ENCODE measurements around the gene ARF1.

ARF1 gene

GRCh38 chr1:228045405-228045804 is 37.1 kb upstream of the ARF1 start:
- no peak overlapping the region for H3K27ac Mint-ChIP-seq
- H3K4me3 Mint-ChIP-seq, result no peak overlapping the region
- peaks cover 4% of the 10 kb centered on the region for H3K9me3 Mint-ChIP-seq
- peaks cover under 1% of the 10 kb centered on the region for H3K27me3 Mint-ChIP-seq (ENCODE audit: low read depth)
- no peaks in the 10 kb centered on the region for H3K4me1 Mint-ChIP-seq (ENCODE audit: low read depth)
- H3K36me3 Mint-ChIP-seq (ENCODE audit: low read depth), result no peaks in the 10 kb centered on the region

- Mint-ChIP-seq H3K27ac (no peak overlapping the region), H3K4me1 (ENCODE audit: low read depth) (no peaks in the 10 kb centered on the region)
These were observed 36.6 kb upstream of the ARF1 start for GRCh38 chr1:228045871-228046270.

GRCh38 chr1:228046421-228047182 is 35.9 kb upstream of the ARF1 start:
- no peak overlapping the region for H3K27ac Mint-ChIP-seq
- no peaks in the 10 kb centered on the region for H3K4me1 Mint-ChIP-seq (ENCODE audit: low read depth)
- H3K36me3 Mint-ChIP-seq (ENCODE audit: low read depth), result no peaks in the 10 kb centered on the region
- peaks cover 4% of the 10 kb centered on the region for H3K9me3 Mint-ChIP-seq
- H3K4me3 Mint-ChIP-seq, result no peak overlapping the region
- H3K27me3 Mint-ChIP-seq (ENCODE audit: low read depth), result peaks cover 1% of the 10 kb centered on the region

More at GRCh38 chr1:228045871-228046270, 36.6 kb upstream of the ARF1 start:
- H3K9me3 Mint-ChIP-seq, result peaks cover 4% of the 10 kb centered on the region
- no peak overlapping the region for H3K4me3 Mint-ChIP-seq
- no peaks in the 10 kb centered on the region for H3K27me3 Mint-ChIP-seq (ENCODE audit: low read depth)
- H3K36me3 Mint-ChIP-seq (ENCODE audit: low read depth), result no peaks in the 10 kb centered on the region

GRCh38 chr1:228047183-228047466 is 35.4 kb upstream of the ARF1 start:
- peaks cover 4% of the 10 kb centered on the region for H3K9me3 Mint-ChIP-seq
- no peaks in the 10 kb centered on the region for H3K4me1 Mint-ChIP-seq (ENCODE audit: low read depth)
- H3K4me3 Mint-ChIP-seq, result no peak overlapping the region
- peaks cover 6% of the 10 kb centered on the region for H3K27me3 Mint-ChIP-seq (ENCODE audit: low read depth)
- H3K36me3 Mint-ChIP-seq (ENCODE audit: low read depth), result no peaks in the 10 kb centered on the region
- no peak overlapping the region for H3K27ac Mint-ChIP-seq

DNA sequence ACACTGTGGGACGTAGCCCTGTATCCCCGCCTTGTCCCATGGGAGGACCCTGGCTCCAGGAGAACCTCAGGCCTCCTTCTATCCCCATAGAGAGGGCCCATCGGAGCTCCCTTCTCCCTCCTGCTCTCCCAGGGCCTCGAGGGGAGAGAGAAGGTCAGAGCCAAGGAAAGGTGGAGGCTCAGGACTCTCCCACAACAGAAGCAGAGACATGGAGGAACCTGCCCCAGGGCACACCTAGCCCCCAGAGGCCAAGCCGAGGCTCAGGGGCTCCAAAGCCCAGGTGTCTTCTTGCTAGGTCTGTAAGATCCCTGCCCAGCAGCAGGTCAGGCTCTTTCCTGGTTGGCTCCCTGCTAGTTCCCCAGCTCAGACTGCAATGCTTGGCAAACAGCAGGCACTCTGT is 34.4 kb upstream of the ARF1 start:
- Mint-ChIP-seq H3K27ac (no peak overlapping the region), H3K36me3 (ENCODE audit: low read depth) (no peaks in the 10 kb centered on the region), H3K4me1 (ENCODE audit: low read depth) (no peaks in the 10 kb centered on the region), H3K4me3 (no peak overlapping the region), H3K27me3 (ENCODE audit: low read depth) (peaks cover 14% of the 10 kb centered on the region), H3K9me3 (peaks cover 4% of the 10 kb centered on the region)

DNA sequence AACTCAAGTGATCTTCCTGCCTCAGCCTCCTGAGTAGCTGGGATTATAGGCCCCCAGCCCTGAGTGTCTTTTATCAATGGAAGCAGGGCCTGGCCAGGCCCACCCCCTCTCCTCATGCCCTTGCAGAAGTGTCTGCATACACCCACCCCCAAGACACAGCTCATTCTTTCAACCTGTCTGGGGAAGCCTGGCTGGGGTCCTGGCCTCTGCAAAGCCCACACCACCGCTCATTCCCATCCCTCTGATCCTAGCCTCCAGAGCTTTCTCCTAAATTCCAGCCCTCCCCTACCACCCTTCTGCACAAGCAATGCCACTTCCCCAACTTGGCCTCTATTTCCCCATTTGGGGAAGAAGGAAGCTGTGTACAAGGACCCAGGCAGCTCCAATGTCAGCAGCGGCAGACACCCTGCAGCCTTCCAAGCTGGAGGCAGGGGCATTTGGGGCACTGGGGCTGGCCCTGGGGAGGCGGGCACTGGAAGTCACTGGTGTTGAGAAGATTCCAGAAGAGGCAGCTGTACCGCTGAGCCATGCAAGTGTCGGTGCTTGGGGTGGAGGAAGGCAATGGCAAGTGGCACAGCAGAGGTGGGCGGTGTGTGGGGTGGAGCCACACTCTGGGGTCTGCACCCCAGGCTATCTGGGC is 33.7 kb upstream of the ARF1 start:
- peaks cover 14% of the 10 kb centered on the region for H3K27me3 Mint-ChIP-seq (ENCODE audit: low read depth)
- no peaks in the 10 kb centered on the region for H3K36me3 Mint-ChIP-seq (ENCODE audit: low read depth)
- H3K27ac Mint-ChIP-seq, result no peak overlapping the region
- no peak overlapping the region for H3K4me3 Mint-ChIP-seq
- peaks cover 4% of the 10 kb centered on the region for H3K9me3 Mint-ChIP-seq
- no peaks in the 10 kb centered on the region for H3K4me1 Mint-ChIP-seq (ENCODE audit: low read depth)

DNA sequence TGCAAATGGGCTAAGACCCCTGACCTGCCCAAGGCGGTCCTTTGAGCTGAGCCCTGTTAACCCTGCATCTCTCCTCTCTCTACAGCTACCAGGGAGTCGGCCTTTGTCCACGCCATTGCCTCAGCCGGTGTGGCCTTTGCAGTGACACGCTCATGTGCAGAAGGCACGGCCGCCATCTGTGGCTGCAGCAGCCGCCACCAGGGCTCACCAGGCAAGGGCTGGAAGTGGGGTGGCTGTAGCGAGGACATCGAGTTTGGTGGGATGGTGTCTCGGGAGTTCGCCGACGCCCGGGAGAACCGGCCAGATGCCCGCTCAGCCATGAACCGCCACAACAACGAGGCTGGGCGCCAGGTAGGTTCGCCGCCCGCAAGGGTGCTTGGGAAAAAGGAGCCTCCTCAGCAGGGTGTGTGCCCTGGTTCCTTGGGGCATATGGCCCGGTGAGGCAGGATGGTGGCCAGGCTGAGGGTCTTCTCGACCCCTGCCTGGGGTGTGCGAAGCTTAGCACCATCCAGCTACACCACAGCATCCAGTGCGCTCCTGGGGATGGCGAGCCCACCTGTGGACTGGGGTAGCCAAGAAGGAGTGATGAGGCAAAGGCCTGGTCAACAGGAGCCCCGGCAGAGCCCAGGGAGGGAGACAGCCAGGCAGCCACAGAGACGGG is 31.8 kb upstream of the ARF1 start:
- no peak overlapping the region for H3K4me3 Mint-ChIP-seq
- H3K27ac Mint-ChIP-seq, result no peak overlapping the region
- no peaks in the 10 kb centered on the region for H3K4me1 Mint-ChIP-seq (ENCODE audit: low read depth)
- H3K9me3 Mint-ChIP-seq, result peaks cover 4% of the 10 kb centered on the region
- peaks cover 19% of the 10 kb centered on the region for H3K27me3 Mint-ChIP-seq (ENCODE audit: low read depth)
- no peaks in the 10 kb centered on the region for H3K36me3 Mint-ChIP-seq (ENCODE audit: low read depth)

GRCh38 chr1:228058172-228058948 is 24.1 kb upstream of the ARF1 start:
- H3K4me1 Mint-ChIP-seq (ENCODE audit: low read depth), result peaks cover 2% of the 10 kb centered on the region
- peak overlapping the region; percentile 15 for H3K4me3 Mint-ChIP-seq
- no peaks in the 10 kb centered on the region for H3K9me3 Mint-ChIP-seq
- H3K36me3 Mint-ChIP-seq (ENCODE audit: low read depth), result no peaks in the 10 kb centered on the region
- no peak overlapping the region for H3K27ac Mint-ChIP-seq
- peaks cover 52% of the 10 kb centered on the region for H3K27me3 Mint-ChIP-seq (ENCODE audit: low read depth)

DNA sequence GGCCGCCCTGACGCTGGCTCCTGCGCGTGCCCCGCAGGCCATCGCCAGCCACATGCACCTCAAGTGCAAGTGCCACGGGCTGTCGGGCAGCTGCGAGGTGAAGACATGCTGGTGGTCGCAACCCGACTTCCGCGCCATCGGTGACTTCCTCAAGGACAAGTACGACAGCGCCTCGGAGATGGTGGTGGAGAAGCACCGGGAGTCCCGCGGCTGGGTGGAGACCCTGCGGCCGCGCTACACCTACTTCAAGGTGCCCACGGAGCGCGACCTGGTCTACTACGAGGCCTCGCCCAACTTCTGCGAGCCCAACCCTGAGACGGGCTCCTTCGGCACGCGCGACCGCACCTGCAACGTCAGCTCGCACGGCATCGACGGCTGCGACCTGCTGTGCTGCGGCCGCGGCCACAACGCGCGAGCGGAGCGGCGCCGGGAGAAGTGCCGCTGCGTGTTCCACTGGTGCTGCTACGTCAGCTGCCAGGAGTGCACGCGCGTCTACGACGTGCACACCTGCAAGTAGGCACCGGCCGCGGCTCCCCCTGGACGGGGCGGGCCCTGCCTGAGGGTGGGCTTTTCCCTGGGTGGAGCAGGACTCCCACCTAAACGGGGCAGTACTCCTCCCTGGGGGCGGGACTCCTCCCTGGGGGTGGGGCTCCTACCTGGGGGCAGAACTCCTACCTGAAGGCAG is 23.4 kb upstream of the ARF1 start:
- H3K36me3 Mint-ChIP-seq (ENCODE audit: low read depth), result no peaks in the 10 kb centered on the region
- no peak overlapping the region for H3K4me3 Mint-ChIP-seq
- H3K27ac Mint-ChIP-seq, result no peak overlapping the region
- peaks cover 2% of the 10 kb centered on the region for H3K4me1 Mint-ChIP-seq (ENCODE audit: low read depth)
- no peaks in the 10 kb centered on the region for H3K9me3 Mint-ChIP-seq
- H3K27me3 Mint-ChIP-seq (ENCODE audit: low read depth), result peaks cover 52% of the 10 kb centered on the region

- peak overlapping the region; percentile 53 for H3K4me3 Mint-ChIP-seq
- no peak overlapping the region for H3K27ac Mint-ChIP-seq
- peaks cover 2% of the 10 kb centered on the region for H3K4me1 Mint-ChIP-seq (ENCODE audit: low read depth)
- peaks cover 52% of the 10 kb centered on the region for H3K27me3 Mint-ChIP-seq (ENCODE audit: low read depth)
- H3K9me3 Mint-ChIP-seq, result no peaks in the 10 kb centered on the region
- H3K36me3 Mint-ChIP-seq (ENCODE audit: low read depth), result no peaks in the 10 kb centered on the region
These were observed 22.7 kb upstream of the ARF1 start for GRCh38 chr1:228059634-228060457.

DNA sequence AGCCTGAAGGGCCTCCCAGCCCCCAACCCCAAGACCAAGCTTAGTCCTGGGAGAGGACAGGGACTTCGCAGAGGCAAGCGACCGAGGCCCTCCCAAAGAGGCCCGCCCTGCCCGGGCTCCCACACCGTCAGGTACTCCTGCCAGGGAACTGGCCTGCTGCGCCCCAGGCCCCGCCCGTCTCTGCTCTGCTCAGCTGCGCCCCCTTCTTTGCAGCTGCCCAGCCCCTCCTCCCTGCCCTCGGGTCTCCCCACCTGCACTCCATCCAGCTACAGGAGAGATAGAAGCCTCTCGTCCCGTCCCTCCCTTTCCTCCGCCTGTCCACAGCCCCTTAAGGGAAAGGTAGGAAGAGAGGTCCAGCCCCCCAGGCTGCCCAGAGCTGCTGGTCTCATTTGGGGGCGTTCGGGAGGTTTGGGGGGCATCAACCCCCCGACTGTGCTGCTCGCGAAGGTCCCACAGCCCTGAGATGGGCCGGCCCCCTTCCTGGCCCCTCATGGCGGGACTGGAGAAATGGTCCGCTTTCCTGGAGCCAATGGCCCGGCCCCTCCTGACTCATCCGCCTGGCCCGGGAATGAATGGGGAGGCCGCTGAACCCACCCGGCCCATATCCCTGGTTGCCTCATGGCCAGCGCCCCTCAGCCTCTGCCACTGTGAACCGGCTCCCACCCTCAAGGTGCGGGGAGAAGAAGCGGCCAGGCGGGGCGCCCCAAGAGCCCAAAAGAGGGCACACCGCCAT is 21.9 kb upstream of the ARF1 start:
- H3K4me1 Mint-ChIP-seq (ENCODE audit: low read depth), result peaks cover 2% of the 10 kb centered on the region
- no peak overlapping the region for H3K27ac Mint-ChIP-seq
- H3K4me3 Mint-ChIP-seq, result peak overlapping the region; percentile 54
- peaks cover 47% of the 10 kb centered on the region for H3K27me3 Mint-ChIP-seq (ENCODE audit: low read depth)
- no peaks in the 10 kb centered on the region for H3K9me3 Mint-ChIP-seq
- no peaks in the 10 kb centered on the region for H3K36me3 Mint-ChIP-seq (ENCODE audit: low read depth)

DNA sequence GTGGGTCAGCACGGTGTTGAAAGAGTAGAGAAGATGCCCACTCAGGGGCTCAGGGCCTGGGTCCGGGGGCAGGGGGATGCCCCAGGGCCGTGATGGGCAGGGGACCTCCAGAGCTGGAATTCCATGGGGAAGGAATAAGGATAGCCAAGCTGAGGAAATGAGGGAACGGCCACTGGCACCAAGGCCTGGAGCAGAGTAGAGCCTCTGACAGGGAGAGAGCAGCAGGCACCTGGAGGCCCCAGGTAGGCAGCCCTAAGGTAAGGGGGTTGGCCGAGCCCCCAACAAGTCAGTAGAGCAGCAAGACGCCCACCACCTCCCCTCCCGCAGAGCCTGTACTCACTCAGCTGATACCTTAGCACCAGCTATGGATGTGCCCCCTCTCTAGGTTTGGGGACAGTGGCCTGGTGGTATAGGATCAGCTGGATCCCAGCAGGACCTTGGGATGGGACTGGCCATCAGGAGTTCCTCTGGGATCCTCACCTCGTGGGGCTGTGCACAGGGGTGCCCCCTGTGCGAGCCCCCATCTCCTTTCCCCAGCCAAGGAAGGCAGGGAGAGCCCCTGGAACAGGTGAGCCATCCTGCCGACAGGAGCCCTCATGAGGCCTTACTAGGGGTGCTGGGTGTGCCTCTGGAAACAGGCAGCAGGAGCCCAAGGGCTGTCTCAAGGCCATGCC is 21.0 kb upstream of the ARF1 start:
- Mint-ChIP-seq H3K4me1 (ENCODE audit: low read depth) (peaks cover 2% of the 10 kb centered on the region), H3K4me3 (peak overlapping the region; percentile 54), H3K27ac (no peak overlapping the region), H3K27me3 (ENCODE audit: low read depth) (peaks cover 40% of the 10 kb centered on the region), H3K36me3 (ENCODE audit: low read depth) (no peaks in the 10 kb centered on the region), H3K9me3 (no peaks in the 10 kb centered on the region)
